OCI-LY3 (cell line): ENCODE results near the gene ATG10.
"Not testable (repeated sequence)": the region's sequence is repeated elsewhere in the genome, so short reads cannot be mapped to it uniquely, and the experiment has no call there.

Experiments
- EZH2phosphoT487 ChIP-seq: fragments of 200-600 bp; shearing (Covaris generic); IDR thresholded peaks from 2 replicates; pipeline ENCODE4 v1.6.1; 2018; ENCODE audit warnings: antibody characterized with exemption, mixed run types, low read depth
- TF ChIP-seq, protein P1 (sequence below): fragments of 200-600, 300-600 bp; sonication (generic); IDR thresholded peaks from 2 replicates; pipeline ENCODE4 v1.5.1; 2014; ENCODE audit warnings: antibody characterized with exemption, low read length, low read depth

DNA sequence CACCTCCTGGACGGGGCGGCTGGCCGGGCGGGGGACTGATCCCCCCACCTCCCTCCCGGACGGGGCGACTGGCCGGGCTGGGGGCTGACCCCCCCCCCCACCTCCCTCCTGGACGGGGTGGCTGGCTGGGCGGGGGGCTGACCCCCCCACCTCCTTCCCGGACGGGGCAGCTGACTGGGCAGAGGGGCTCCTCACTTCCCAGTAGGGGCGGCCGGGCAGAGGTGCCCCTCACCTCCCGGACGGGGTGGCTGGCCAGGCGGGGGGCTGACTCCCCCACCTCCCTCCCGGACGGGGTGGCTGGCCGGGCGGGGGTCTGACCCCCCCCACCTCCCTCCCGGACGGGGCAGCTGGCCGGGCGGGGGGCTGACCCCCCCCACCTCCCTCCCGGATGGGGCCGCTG is 11.3 kb downstream of the ATG10 start:
- TF ChIP-seq, protein P1, sequence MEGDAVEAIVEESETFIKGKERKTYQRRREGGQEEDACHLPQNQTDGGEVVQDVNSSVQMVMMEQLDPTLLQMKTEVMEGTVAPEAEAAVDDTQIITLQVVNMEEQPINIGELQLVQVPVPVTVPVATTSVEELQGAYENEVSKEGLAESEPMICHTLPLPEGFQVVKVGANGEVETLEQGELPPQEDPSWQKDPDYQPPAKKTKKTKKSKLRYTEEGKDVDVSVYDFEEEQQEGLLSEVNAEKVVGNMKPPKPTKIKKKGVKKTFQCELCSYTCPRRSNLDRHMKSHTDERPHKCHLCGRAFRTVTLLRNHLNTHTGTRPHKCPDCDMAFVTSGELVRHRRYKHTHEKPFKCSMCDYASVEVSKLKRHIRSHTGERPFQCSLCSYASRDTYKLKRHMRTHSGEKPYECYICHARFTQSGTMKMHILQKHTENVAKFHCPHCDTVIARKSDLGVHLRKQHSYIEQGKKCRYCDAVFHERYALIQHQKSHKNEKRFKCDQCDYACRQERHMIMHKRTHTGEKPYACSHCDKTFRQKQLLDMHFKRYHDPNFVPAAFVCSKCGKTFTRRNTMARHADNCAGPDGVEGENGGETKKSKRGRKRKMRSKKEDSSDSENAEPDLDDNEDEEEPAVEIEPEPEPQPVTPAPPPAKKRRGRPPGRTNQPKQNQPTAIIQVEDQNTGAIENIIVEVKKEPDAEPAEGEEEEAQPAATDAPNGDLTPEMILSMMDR = not testable (repeated sequence)
- TF ChIP-seq EZH2phosphoT487 = not testable (repeated sequence)
